HL-60 (cell line): ENCODE data around the gene KRT17.

Experiments
- SPI1 ChIP-seq: IDR thresholded peaks from 2 replicates; pipeline ENCODE4 v1.6.1; 2012; ENCODE audit warnings: low read depth, mild to moderate bottlenecking, borderline replicate concordance
- TF ChIP-seq, protein P1 (sequence below): IDR thresholded peaks from one replicate; pipeline ENCODE4 v1.5.1; 2011; ENCODE audit warnings: low read length, control low read depth, inconsistent platforms; ENCODE audit not compliant: insufficient read depth

DNA sequence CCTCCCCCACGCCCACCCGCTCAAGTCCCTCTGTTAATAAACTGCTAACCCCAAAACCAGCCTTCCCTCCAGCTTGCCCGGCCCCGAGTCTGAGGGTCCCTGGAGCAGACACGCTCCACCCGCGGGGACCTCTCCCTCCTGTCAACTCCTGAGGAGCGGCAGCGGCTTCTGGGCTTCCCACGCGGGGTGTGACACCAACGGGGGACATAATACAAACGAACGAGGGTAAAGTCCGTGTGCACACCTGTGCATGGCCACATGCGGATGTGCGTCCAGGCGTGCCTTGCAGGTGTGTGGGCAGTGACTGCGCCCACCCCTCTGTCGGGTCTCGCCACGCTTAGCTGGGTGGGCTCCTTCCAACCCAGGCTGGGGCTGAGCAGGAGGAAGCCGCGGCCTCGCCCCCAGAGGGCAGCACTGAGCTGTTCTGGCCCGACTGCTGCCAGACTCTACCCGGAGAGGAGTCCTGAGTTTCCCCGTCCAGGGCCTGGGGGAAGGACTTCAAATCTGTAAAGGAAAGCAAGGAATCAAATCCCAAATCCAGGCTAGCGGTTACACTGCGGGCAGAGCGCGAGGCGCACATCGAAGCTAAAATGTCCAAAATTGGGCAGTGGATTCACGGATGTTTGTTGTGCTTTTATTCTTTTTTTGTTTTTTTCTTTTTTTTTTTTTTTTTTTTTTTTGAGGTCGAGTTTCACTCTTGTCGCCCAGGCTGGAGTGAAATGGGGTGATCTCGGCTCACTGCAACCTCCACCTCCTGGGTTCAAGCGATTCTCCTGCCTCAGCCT is 24.2 kb upstream of the KRT17 start:
- TF ChIP-seq, protein P1, sequence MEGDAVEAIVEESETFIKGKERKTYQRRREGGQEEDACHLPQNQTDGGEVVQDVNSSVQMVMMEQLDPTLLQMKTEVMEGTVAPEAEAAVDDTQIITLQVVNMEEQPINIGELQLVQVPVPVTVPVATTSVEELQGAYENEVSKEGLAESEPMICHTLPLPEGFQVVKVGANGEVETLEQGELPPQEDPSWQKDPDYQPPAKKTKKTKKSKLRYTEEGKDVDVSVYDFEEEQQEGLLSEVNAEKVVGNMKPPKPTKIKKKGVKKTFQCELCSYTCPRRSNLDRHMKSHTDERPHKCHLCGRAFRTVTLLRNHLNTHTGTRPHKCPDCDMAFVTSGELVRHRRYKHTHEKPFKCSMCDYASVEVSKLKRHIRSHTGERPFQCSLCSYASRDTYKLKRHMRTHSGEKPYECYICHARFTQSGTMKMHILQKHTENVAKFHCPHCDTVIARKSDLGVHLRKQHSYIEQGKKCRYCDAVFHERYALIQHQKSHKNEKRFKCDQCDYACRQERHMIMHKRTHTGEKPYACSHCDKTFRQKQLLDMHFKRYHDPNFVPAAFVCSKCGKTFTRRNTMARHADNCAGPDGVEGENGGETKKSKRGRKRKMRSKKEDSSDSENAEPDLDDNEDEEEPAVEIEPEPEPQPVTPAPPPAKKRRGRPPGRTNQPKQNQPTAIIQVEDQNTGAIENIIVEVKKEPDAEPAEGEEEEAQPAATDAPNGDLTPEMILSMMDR: peak; percentile 84
- TF ChIP-seq SPI1: no peak
